Central memory CD8-positive, alpha-beta T cell (primary cell): ENCODE measurements around the gene ANKMY2.

Experiments
- ATAC-seq: fragments of 150-1000 bp; cut with Tn5 transposase; replicated peaks from 2 replicates; pipeline ENCODE4 v1.10.0; 2022; ENCODE audit warnings: mild to moderate bottlenecking, moderate FRiP score, moderate number of reproducible peaks; ENCODE audit not compliant: poor library complexity, severe bottlenecking; ENCODE audit errors: extremely low read depth
- DNase-seq, 2 donors: peaks; one replicate each; pipeline ENCODE4 v3.0.0; 2021; ENCODE audit warnings: low spot score in 2 of 2
- H3K27ac Mint-ChIP-seq: one replicate; pipeline ENCODE4 v1.8.0; 2022; ENCODE audit warnings: low read depth, mild to moderate bottlenecking, moderate library complexity, mixed read lengths
- H3K27me3 Mint-ChIP-seq: one replicate; pipeline ENCODE4 v1.8.0; 2022; ENCODE audit warnings: mixed read lengths
- H3K36me3 Mint-ChIP-seq: one replicate; pipeline ENCODE4 v1.8.0; 2022; ENCODE audit warnings: mild to moderate bottlenecking, moderate library complexity, mixed read lengths; ENCODE audit not compliant: insufficient read depth
- H3K4me1 Mint-ChIP-seq: one replicate; pipeline ENCODE4 v1.8.0; 2022; ENCODE audit warnings: mixed read lengths
- H3K4me3 Mint-ChIP-seq: one replicate; pipeline ENCODE4 v1.8.0; 2022; ENCODE audit warnings: mild to moderate bottlenecking, moderate library complexity, mixed read lengths
- H3K9me3 Mint-ChIP-seq: one replicate; pipeline ENCODE4 v1.8.0; 2022; ENCODE audit warnings: mixed read lengths

The ANKMY2 gene

DNA sequence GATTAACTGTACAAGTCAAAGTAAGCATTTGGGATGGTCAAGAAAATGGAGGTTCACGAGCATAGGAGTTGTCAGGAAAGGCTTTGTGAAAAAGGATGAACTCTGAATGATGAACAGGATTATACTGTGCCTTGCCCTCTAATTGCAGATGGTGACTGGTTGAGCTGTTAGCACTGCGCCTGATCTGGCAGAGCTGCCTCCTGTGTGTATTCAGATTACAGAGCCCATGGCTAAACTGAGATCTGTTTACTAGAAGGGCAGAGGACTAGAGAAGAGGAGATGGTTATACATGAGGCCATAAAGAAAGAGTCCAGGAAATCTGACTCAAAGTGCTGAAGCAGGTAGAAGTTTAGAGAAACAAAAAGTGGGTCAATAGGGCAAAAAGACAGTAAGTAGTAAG, 89.2 kb downstream of the ANKMY2 start:
- DNase-seq = no peak
- Mint-ChIP-seq H3K36me3 (no peaks in the 10 kb centered on the region), H3K27ac (no peak overlapping the region), H3K27me3 (peaks cover 13% of the 10 kb centered on the region), H3K9me3 (no peaks in the 10 kb centered on the region), H3K4me1 (no peaks in the 10 kb centered on the region), H3K4me3 (no peak overlapping the region)
- ATAC-seq = no peak

DNA sequence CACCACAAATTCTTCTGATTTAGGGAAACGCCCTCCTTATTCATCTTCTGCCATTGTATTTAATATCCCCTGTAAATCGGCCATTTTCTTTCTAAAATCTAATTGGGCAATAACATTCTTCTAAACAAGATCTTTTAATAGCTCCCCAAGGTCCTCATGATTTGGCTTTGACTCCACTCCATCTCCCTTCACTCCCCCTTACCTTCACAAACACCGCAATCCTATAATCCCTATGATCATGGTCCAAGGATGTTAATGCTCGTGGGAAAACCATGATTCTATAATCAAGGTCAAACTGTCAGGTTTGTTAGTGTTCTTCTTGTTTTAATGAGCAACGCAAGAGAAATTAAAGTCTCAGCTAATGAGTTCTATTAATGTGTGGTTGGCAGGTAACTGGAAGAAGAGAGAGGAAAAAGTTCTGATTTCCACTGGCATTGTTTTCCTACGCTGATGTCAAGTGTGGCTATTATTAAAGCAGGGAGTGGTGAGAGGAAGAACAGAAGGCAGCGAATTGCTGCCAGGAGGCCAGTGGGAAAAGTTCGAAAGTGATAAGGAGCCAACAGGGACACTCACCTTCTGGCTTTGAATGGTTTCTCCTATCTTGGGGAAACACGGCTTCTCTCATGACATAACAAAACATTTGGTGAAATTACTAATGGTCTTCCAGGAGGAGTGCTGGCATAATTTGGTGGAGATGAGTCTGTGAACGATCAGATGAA, 90.9 kb downstream of the ANKMY2 start:
- Mint-ChIP-seq H3K27ac (no peak overlapping the region), H3K9me3 (no peaks in the 10 kb centered on the region), H3K36me3 (no peaks in the 10 kb centered on the region), H3K4me1 (no peaks in the 10 kb centered on the region), H3K27me3 (peaks cover 23% of the 10 kb centered on the region), H3K4me3 (no peak overlapping the region)
- no peak for DNase-seq
- ATAC-seq = no peak

DNA sequence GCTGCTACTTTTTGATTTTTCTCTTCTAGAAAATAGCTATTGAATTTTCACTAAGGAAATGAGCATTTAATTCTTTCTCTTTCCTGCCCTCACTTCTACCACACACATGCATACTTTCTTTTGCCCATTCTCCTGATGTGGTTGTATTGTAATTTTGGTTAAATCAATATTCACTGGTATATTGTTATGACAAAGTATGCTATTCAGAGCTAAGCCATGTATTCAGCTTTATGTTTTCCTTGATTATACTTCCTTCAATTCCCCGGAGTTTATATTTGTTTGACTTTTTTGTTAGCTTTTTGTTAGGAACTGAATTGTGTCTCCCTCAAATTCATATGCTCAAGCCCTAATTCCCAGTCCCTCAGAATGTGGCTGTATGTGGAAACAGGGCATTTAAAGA, 94.9 kb downstream of the ANKMY2 start:
- Mint-ChIP-seq H3K9me3 (no peaks in the 10 kb centered on the region), H3K4me3 (no peak overlapping the region), H3K27ac (no peak overlapping the region), H3K36me3 (no peaks in the 10 kb centered on the region), H3K27me3 (peaks cover 23% of the 10 kb centered on the region), H3K4me1 (no peaks in the 10 kb centered on the region)
- DNase-seq (no peak), ATAC-seq (no peak)
